DND-41 (cell line): ENCODE results near the gene UBP1.

Experiments used
- CTCF ChIP-seq: IDR thresholded peaks from 2 replicates; pipeline ENCODE4 v1.5.1; 2012; ENCODE audit warnings: borderline replicate concordance, low read length, moderate library complexity, mild to moderate bottlenecking; ENCODE audit not compliant: poor library complexity, severe bottlenecking; ENCODE audit errors: extremely low read depth
- EZH2 ChIP-seq: IDR thresholded peaks from 3 replicates; pipeline ENCODE4 v1.6.1; 2012; ENCODE audit warnings: borderline replicate concordance, low read depth, mild to moderate bottlenecking, moderate library complexity, low read length, inconsistent platforms; ENCODE audit not compliant: severe bottlenecking

DNA sequence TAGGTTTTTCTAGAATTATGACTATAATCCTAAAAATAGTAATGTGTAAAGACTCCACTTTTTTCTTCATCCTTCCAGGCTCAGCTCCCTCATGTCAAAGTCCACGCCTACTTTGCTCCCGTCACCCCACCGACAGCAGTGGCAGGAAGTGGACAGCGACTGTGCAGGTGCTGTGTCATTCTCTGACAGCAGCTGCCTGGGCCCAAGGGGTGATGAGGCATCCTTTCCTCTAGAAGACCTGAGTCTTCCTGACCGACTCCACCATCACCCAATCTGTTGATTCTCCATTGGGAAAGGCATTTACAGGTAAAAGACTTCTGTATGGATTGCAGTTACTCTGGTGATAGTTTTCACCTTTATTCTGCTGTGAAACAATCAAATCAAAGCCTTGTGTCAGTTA lies 54.8 kb downstream of the UBP1 start:
- TF ChIP-seq CTCF (no peak), EZH2 (no peak)
